AG04450 (cell line): ENCODE results near the gene RCE1. TPM values are rescaled to one million over a fixed set of nuclear protein-coding genes. Genes with fewer than 3 reads are reported as not detected.

Source experiments
- CTCF ChIA-PET: fragments of 300-600, 350-600 bp; formaldehyde crosslinking; extraction: SDS; loops from one replicate; lab custom pipeline; 2022; ENCODE audit warnings: antibody characterized with exemption, inconsistent platforms; lab: Charles Lee
- POLR2A ChIA-PET: fragments of 350-600 bp; formaldehyde crosslinking; extraction: SDS; loops from one replicate; lab custom pipeline; 2021; ENCODE audit warnings: antibody characterized with exemption, inconsistent platforms; lab: Yijun Ruan, JAX
- DNase-seq: peaks from one replicate; pipeline ENCODE4 v3.0.0-alpha.2; 2011; ENCODE audit warnings: low read depth, low spot score
- H3K27ac ChIP-seq: one replicate; pipeline ENCODE4 v1.5.1; 2012; ENCODE audit warnings: low read depth, low read length, control low read depth
- H3K27me3 ChIP-seq: one replicate; pipeline ENCODE4 v1.6.0; 2012; ENCODE audit warnings: low read length; ENCODE audit not compliant: control insufficient read depth, insufficient read depth
- H3K4me3 ChIP-seq: 2 replicates; pipeline ENCODE4 v1.5.1; 2011; ENCODE audit warnings: mild to moderate bottlenecking, low read depth, low read length, control low read depth
- H3K9me3 ChIP-seq: 2 replicates; pipeline ENCODE4 v1.5.1; 2012; ENCODE audit warnings: low read length; ENCODE audit not compliant: control insufficient read depth, insufficient read depth
- CTCF ChIP-seq: IDR thresholded peaks from 2 replicates; pipeline ENCODE4 v1.5.1; 2011; ENCODE audit warnings: low read depth, low read length, control low read depth, inconsistent platforms
- polyA plus RNA-seq: library from polyadenylated mRNA; depleted of rRNA; stranded (reverse); fragments of >200 nt; gene quantifications from 2 replicates; pipeline ENCODE4 v1.2.3, GENCODE V29; 2011

RCE1 gene
- polyA plus RNA-seq, 1 experiment = 9.2 TPM

GRCh38 chr11:66877588-66878385 is 34.5 kb downstream of the RCE1 start:
- POLR2A ChIA-PET = no interaction called here
- Histone ChIP-seq H3K27ac (no peak overlapping the region), H3K9me3 (no peaks in the 10 kb centered on the region), H3K27me3 (no peaks in the 10 kb centered on the region), H3K4me3 (no peak overlapping the region)
- no peak for TF ChIP-seq CTCF
- CTCF ChIA-PET = no interaction called here
- DNase-seq = no peak

- ChIA-PET POLR2A (interaction anchor here (0.6 kb wide), 1 partner anchor 57 kb away, joined by 3 read pairs; no protein-coding TSS in a partner anchor), CTCF (no interaction called here)
- Histone ChIP-seq H3K27me3 (no peaks in the 10 kb centered on the region), H3K27ac (no peak overlapping the region), H3K4me3 (no peak overlapping the region), H3K9me3 (no peaks in the 10 kb centered on the region)
- TF ChIP-seq CTCF = no peak
- no peak for DNase-seq
These were observed 35.2 kb downstream of the RCE1 start for GRCh38 chr11:66878474-66878873.

- DNase-seq = no peak
- Histone ChIP-seq H3K9me3 (no peaks in the 10 kb centered on the region), H3K27ac (no peak overlapping the region), H3K27me3 (no peaks in the 10 kb centered on the region), H3K4me3 (no peak overlapping the region)
- ChIA-PET POLR2A (interaction anchor here (0.6 kb wide), 1 partner anchor 57 kb away, joined by 3 read pairs; no protein-coding TSS in a partner anchor), CTCF (no interaction called here)
- TF ChIP-seq CTCF = no peak
These were observed 35.8 kb downstream of the RCE1 start for GRCh38 chr11:66879000-66879399.

GRCh38 chr11:66879583-66879982 is 36.3 kb downstream of the RCE1 start:
- CTCF ChIA-PET = no interaction called here

More at GRCh38 chr11:66879583-66879982, 36.3 kb downstream of the RCE1 start:
- H3K4me3 ChIP-seq = no peak overlapping the region
- TF ChIP-seq CTCF = no peak
- no peaks in the 10 kb centered on the region for H3K27me3 ChIP-seq
- no peaks in the 10 kb centered on the region for H3K9me3 ChIP-seq
- POLR2A ChIA-PET = no interaction called here
- H3K27ac ChIP-seq = no peak overlapping the region
- no peak for DNase-seq
